WTC11 (cell line): ENCODE data around the gene DNPEP. TPM values are rescaled to one million over a fixed set of nuclear protein-coding genes. Genes with fewer than 3 reads are reported as not detected.
A peak's percentile ranks its signal among the peaks of the same experiment; 100 is the strongest.

Experiments
- ATAC-seq: fragments of 200-7000 bp; cut with Tn5 transposase; 2 replicates; pipeline ENCODE4 v1.10.0; 2021; ENCODE audit warnings: mild to moderate bottlenecking, moderate library complexity
- CTCF ChIA-PET: fragments of 300-600 bp; sonication (Branson Sonifier 250); formaldehyde crosslinking; loops from one replicate; lab custom pipeline; 2021; ENCODE audit warnings: antibody characterized with exemption; lab: Charles Lee
- POLR2A ChIA-PET: fragments of 350-600 bp; sonication (Branson Sonifier 250); formaldehyde crosslinking; loops from one replicate; lab custom pipeline; 2021; ENCODE audit warnings: antibody characterized with exemption; lab: Charles Lee
- DNase-seq: peaks from one replicate; pipeline ENCODE4 v3.0.0; 2021; ENCODE audit warnings: low spot score
- H3K27ac Mint-ChIP-seq: 2 replicates; pipeline ENCODE4 v1.8.0; 2021; ENCODE audit warnings: mixed read lengths
- H3K27me3 Mint-ChIP-seq: 2 replicates; pipeline ENCODE4 v1.8.0; 2021; ENCODE audit warnings: low read depth, mild to moderate bottlenecking, moderate library complexity, mixed read lengths
- H3K36me3 Mint-ChIP-seq: 2 replicates; pipeline ENCODE4 v1.8.0; 2021; ENCODE audit warnings: mixed read lengths
- H3K4me1 Mint-ChIP-seq: 2 replicates; pipeline ENCODE4 v1.8.0; 2022; ENCODE audit warnings: mixed read lengths
- H3K4me3 Mint-ChIP-seq: 2 replicates; pipeline ENCODE4 v1.8.0; 2021; ENCODE audit warnings: mild to moderate bottlenecking, moderate library complexity, mixed read lengths
- H3K9me3 Mint-ChIP-seq: 2 replicates; pipeline ENCODE4 v1.8.0; 2021; ENCODE audit warnings: mixed read lengths
- CREB1 ChIP-seq: sonication (generic); formaldehyde crosslinking; IDR thresholded peaks from 2 replicates; pipeline ENCODE4 v1.8.0; 2023; ENCODE audit warnings: mild to moderate bottlenecking, missing genetic modification reagents
- ETV6 ChIP-seq: sonication (generic); formaldehyde crosslinking; IDR thresholded peaks from 2 replicates; pipeline ENCODE4 v1.8.1; 2022; ENCODE audit warnings: mild to moderate bottlenecking, missing genetic modification reagents
- FOXJ3 ChIP-seq: sonication (generic); formaldehyde crosslinking; IDR thresholded peaks from 2 replicates; pipeline ENCODE4 v1.9.0; 2021; ENCODE audit warnings: missing genetic modification reagents, mild to moderate bottlenecking, borderline replicate concordance
- FOXP1 ChIP-seq: sonication (generic); formaldehyde crosslinking; IDR thresholded peaks from 2 replicates; pipeline ENCODE4 v1.8.0; 2022; ENCODE audit warnings: missing genetic modification reagents, mild to moderate bottlenecking, moderate library complexity, borderline replicate concordance
- GABPB1 ChIP-seq: sonication (generic); formaldehyde crosslinking; IDR thresholded peaks from 2 replicates; pipeline ENCODE4 v1.8.1; 2023; ENCODE audit warnings: mild to moderate bottlenecking, missing genetic modification reagents
- IRF2 ChIP-seq: sonication (generic); formaldehyde crosslinking; IDR thresholded peaks from 2 replicates; pipeline ENCODE4 v1.8.0; 2022; ENCODE audit warnings: low read depth, missing genetic modification reagents, borderline replicate concordance
- JUN ChIP-seq: sonication (generic); formaldehyde crosslinking; IDR thresholded peaks from 2 replicates; pipeline ENCODE4 v1.8.0; 2023; ENCODE audit warnings: mild to moderate bottlenecking, missing genetic modification reagents
- NFATC4 ChIP-seq: fragments of 250-450 bp; sonication (Bioruptor Pico); IDR thresholded peaks from 2 replicates; pipeline ENCODE4 v1.9.0; 2021; ENCODE audit warnings: mild to moderate bottlenecking
- NR1H2 ChIP-seq: sonication (generic); formaldehyde crosslinking; IDR thresholded peaks from 2 replicates; pipeline ENCODE4 v1.9.0; 2021; ENCODE audit warnings: mild to moderate bottlenecking, moderate library complexity, missing genetic modification reagents
- NR2C2 ChIP-seq: sonication (generic); formaldehyde crosslinking; IDR thresholded peaks from 2 replicates; pipeline ENCODE4 v1.8.0; 2022; ENCODE audit warnings: mild to moderate bottlenecking, missing genetic modification reagents
- NR3C1 ChIP-seq: sonication (generic); formaldehyde crosslinking; conservative IDR thresholded peaks from 2 replicates; pipeline ENCODE4 v1.8.1; 2023; ENCODE audit warnings: low read depth, mild to moderate bottlenecking, missing genetic modification reagents
- ZNF317 ChIP-seq: sonication (generic); formaldehyde crosslinking; IDR thresholded peaks from 2 replicates; pipeline ENCODE4 v1.8.1; 2023; ENCODE audit warnings: low read depth, mild to moderate bottlenecking, moderate library complexity, missing genetic modification reagents, borderline replicate concordance
- total RNA-seq: library from RNA; stranded (reverse); gene quantifications from 3 replicates; pipeline ENCODE4 v1.2.3, GENCODE V29; 2021
- TF ChIP-seq, protein P1 (sequence below): sonication (generic); formaldehyde crosslinking; IDR thresholded peaks from 2 replicates; pipeline ENCODE4 v1.8.1; 2022; ENCODE audit warnings: mild to moderate bottlenecking, moderate library complexity, missing genetic modification reagents
- TF ChIP-seq, protein P2 (sequence below): sonication (generic); formaldehyde crosslinking; IDR thresholded peaks from 2 replicates; pipeline ENCODE4 v1.8.1; 2023; ENCODE audit warnings: mild to moderate bottlenecking, missing genetic modification reagents
- TF ChIP-seq, protein P3 (sequence below): sonication (generic); formaldehyde crosslinking; IDR thresholded peaks from 2 replicates; pipeline ENCODE4 v1.8.0; 2022; ENCODE audit warnings: mild to moderate bottlenecking, missing genetic modification reagents
- TF ChIP-seq, protein P4 (sequence below): sonication (generic); formaldehyde crosslinking; conservative IDR thresholded peaks from 2 replicates; pipeline ENCODE4 v1.8.1; 2022; ENCODE audit warnings: mild to moderate bottlenecking, missing genetic modification reagents
- TF ChIP-seq, protein P5 (sequence below): fragments of 250-450 bp; sonication (Bioruptor Pico); IDR thresholded peaks from 2 replicates; pipeline ENCODE4 v1.9.0; 2021; ENCODE audit warnings: mild to moderate bottlenecking
- TF ChIP-seq, protein P6 (sequence below): fragments of 250-450 bp; sonication (Bioruptor Pico); IDR thresholded peaks from 2 replicates; pipeline ENCODE4 v1.9.0; 2021; ENCODE audit warnings: mild to moderate bottlenecking, borderline replicate concordance
- TF ChIP-seq, protein P7 (sequence below): sonication (generic); formaldehyde crosslinking; IDR thresholded peaks from 2 replicates; pipeline ENCODE4 v1.8.1; 2023; ENCODE audit warnings: mild to moderate bottlenecking, missing genetic modification reagents, borderline replicate concordance

DNPEP gene
- total RNA-seq, 1 experiment from 2014 or later = 67.6 TPM

GRCh38 chr2:219331560-219332213 lies 56.0 kb downstream of the DNPEP start (continued):
- TF ChIP-seq, protein P1, sequence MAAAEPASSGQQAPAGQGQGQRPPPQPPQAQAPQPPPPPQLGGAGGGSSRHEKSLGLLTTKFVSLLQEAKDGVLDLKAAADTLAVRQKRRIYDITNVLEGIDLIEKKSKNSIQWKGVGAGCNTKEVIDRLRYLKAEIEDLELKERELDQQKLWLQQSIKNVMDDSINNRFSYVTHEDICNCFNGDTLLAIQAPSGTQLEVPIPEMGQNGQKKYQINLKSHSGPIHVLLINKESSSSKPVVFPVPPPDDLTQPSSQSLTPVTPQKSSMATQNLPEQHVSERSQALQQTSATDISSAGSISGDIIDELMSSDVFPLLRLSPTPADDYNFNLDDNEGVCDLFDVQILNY (CRISPR knock-in tag) = peak; percentile 32; the same call in 1 of the 2 replicates
- TF ChIP-seq ZNF317 (CRISPR knock-in tag) (no peak), ETV6 (peak; percentile 82; the same call in 1 of the 2 replicates), CREB1 (CRISPR knock-in tag) (peak; percentile 79), NR2C2 (CRISPR knock-in tag) (no peak; the same call in 1 of the 2 replicates)
- TF ChIP-seq, protein P2, sequence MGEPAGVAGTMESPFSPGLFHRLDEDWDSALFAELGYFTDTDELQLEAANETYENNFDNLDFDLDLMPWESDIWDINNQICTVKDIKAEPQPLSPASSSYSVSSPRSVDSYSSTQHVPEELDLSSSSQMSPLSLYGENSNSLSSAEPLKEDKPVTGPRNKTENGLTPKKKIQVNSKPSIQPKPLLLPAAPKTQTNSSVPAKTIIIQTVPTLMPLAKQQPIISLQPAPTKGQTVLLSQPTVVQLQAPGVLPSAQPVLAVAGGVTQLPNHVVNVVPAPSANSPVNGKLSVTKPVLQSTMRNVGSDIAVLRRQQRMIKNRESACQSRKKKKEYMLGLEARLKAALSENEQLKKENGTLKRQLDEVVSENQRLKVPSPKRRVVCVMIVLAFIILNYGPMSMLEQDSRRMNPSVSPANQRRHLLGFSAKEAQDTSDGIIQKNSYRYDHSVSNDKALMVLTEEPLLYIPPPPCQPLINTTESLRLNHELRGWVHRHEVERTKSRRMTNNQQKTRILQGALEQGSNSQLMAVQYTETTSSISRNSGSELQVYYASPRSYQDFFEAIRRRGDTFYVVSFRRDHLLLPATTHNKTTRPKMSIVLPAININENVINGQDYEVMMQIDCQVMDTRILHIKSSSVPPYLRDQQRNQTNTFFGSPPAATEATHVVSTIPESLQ (CRISPR knock-in tag) = 0 out of 2 replicates have a peak, but pooled peaks have one; percentile 70
- TF ChIP-seq, all 79 proteins: peak for 39

- CTCF ChIA-PET = interaction anchor here (0.5 to 0.8 kb wide), 2 partner anchors 15 to 33 kb away, joined by 3 read pairs; no protein-coding TSS in a partner anchor
- ATAC-seq = no peak
- Mint-ChIP-seq H3K9me3 (no peaks in the 10 kb centered on the region), H3K4me1 (peaks cover 8% of the 10 kb centered on the region), H3K4me3 (no peak overlapping the region), H3K27ac (no peak overlapping the region), H3K36me3 (no peaks in the 10 kb centered on the region), H3K27me3 (peaks cover 75% of the 10 kb centered on the region)
- POLR2A ChIA-PET = no interaction called here
- no peak for DNase-seq
- TF ChIP-seq NR1H2 (CRISPR knock-in tag) (no peak), NFATC4 (CRISPR knock-in tag) (no peak), NR3C1 (CRISPR knock-in tag) (no peak), FOXJ3 (CRISPR knock-in tag) (no peak), GABPB1 (CRISPR knock-in tag) (no peak), IRF2 (CRISPR knock-in tag) (no peak), CREB1 (CRISPR knock-in tag) (no peak), FOXP1 (CRISPR knock-in tag) (no peak), JUN (CRISPR knock-in tag) (no peak)
- TF ChIP-seq, protein P3, sequence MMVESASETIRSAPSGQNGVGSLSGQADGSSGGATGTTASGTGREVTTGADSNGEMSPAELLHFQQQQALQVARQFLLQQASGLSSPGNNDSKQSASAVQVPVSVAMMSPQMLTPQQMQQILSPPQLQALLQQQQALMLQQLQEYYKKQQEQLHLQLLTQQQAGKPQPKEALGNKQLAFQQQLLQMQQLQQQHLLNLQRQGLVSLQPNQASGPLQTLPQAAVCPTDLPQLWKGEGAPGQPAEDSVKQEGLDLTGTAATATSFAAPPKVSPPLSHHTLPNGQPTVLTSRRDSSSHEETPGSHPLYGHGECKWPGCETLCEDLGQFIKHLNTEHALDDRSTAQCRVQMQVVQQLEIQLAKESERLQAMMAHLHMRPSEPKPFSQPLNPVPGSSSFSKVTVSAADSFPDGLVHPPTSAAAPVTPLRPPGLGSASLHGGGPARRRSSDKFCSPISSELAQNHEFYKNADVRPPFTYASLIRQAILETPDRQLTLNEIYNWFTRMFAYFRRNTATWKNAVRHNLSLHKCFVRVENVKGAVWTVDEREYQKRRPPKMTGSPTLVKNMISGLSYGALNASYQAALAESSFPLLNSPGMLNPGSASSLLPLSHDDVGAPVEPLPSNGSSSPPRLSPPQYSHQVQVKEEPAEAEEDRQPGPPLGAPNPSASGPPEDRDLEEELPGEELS (CRISPR knock-in tag) = no peak
- TF ChIP-seq, protein P4, sequence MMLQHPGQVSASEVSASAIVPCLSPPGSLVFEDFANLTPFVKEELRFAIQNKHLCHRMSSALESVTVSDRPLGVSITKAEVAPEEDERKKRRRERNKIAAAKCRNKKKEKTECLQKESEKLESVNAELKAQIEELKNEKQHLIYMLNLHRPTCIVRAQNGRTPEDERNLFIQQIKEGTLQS (CRISPR knock-in tag) = no peak
- TF ChIP-seq, protein P5, sequence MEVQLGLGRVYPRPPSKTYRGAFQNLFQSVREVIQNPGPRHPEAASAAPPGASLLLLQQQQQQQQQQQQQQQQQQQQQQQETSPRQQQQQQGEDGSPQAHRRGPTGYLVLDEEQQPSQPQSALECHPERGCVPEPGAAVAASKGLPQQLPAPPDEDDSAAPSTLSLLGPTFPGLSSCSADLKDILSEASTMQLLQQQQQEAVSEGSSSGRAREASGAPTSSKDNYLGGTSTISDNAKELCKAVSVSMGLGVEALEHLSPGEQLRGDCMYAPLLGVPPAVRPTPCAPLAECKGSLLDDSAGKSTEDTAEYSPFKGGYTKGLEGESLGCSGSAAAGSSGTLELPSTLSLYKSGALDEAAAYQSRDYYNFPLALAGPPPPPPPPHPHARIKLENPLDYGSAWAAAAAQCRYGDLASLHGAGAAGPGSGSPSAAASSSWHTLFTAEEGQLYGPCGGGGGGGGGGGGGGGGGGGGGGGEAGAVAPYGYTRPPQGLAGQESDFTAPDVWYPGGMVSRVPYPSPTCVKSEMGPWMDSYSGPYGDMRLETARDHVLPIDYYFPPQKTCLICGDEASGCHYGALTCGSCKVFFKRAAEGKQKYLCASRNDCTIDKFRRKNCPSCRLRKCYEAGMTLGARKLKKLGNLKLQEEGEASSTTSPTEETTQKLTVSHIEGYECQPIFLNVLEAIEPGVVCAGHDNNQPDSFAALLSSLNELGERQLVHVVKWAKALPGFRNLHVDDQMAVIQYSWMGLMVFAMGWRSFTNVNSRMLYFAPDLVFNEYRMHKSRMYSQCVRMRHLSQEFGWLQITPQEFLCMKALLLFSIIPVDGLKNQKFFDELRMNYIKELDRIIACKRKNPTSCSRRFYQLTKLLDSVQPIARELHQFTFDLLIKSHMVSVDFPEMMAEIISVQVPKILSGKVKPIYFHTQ (CRISPR knock-in tag) = no peak
- TF ChIP-seq, protein P6, sequence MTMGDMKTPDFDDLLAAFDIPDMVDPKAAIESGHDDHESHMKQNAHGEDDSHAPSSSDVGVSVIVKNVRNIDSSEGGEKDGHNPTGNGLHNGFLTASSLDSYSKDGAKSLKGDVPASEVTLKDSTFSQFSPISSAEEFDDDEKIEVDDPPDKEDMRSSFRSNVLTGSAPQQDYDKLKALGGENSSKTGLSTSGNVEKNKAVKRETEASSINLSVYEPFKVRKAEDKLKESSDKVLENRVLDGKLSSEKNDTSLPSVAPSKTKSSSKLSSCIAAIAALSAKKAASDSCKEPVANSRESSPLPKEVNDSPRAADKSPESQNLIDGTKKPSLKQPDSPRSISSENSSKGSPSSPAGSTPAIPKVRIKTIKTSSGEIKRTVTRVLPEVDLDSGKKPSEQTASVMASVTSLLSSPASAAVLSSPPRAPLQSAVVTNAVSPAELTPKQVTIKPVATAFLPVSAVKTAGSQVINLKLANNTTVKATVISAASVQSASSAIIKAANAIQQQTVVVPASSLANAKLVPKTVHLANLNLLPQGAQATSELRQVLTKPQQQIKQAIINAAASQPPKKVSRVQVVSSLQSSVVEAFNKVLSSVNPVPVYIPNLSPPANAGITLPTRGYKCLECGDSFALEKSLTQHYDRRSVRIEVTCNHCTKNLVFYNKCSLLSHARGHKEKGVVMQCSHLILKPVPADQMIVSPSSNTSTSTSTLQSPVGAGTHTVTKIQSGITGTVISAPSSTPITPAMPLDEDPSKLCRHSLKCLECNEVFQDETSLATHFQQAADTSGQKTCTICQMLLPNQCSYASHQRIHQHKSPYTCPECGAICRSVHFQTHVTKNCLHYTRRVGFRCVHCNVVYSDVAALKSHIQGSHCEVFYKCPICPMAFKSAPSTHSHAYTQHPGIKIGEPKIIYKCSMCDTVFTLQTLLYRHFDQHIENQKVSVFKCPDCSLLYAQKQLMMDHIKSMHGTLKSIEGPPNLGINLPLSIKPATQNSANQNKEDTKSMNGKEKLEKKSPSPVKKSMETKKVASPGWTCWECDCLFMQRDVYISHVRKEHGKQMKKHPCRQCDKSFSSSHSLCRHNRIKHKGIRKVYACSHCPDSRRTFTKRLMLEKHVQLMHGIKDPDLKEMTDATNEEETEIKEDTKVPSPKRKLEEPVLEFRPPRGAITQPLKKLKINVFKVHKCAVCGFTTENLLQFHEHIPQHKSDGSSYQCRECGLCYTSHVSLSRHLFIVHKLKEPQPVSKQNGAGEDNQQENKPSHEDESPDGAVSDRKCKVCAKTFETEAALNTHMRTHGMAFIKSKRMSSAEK (CRISPR knock-in tag) = no peak
- TF ChIP-seq, protein P7, sequence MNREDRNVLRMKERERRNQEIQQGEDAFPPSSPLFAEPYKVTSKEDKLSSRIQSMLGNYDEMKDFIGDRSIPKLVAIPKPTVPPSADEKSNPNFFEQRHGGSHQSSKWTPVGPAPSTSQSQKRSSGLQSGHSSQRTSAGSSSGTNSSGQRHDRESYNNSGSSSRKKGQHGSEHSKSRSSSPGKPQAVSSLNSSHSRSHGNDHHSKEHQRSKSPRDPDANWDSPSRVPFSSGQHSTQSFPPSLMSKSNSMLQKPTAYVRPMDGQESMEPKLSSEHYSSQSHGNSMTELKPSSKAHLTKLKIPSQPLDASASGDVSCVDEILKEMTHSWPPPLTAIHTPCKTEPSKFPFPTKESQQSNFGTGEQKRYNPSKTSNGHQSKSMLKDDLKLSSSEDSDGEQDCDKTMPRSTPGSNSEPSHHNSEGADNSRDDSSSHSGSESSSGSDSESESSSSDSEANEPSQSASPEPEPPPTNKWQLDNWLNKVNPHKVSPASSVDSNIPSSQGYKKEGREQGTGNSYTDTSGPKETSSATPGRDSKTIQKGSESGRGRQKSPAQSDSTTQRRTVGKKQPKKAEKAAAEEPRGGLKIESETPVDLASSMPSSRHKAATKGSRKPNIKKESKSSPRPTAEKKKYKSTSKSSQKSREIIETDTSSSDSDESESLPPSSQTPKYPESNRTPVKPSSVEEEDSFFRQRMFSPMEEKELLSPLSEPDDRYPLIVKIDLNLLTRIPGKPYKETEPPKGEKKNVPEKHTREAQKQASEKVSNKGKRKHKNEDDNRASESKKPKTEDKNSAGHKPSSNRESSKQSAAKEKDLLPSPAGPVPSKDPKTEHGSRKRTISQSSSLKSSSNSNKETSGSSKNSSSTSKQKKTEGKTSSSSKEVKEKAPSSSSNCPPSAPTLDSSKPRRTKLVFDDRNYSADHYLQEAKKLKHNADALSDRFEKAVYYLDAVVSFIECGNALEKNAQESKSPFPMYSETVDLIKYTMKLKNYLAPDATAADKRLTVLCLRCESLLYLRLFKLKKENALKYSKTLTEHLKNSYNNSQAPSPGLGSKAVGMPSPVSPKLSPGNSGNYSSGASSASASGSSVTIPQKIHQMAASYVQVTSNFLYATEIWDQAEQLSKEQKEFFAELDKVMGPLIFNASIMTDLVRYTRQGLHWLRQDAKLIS (CRISPR knock-in tag) = no peak
Observed at GRCh38 chr2:219327719-219328118, 60.0 kb downstream of the DNPEP start.
